Panc1 (cell line): ENCODE measurements around the gene CARMIL1. TPM values are rescaled to one million over a fixed set of nuclear protein-coding genes. Genes with fewer than 3 reads are reported as not detected.

Source experiments
- ATAC-seq: fragments of 200-7000 bp; cut with Tn5 transposase; 2 replicates; pipeline ENCODE4 v1.9.1; 2020; ENCODE audit warnings: mild to moderate bottlenecking, moderate library complexity
- BruUV-seq: library from RNA; stranded (reverse); fragments of 400-500 nt; replicated peaks from 2 replicates; lab custom pipeline; 2021; lab: Mats Ljungman, UMichigan
- CTCF ChIA-PET: fragments of 300-600 bp; sonication (Branson Sonifier 250); formaldehyde crosslinking; loops from one replicate; lab custom pipeline; 2022; ENCODE audit warnings: antibody characterized with exemption; lab: Charles Lee
- POLR2A ChIA-PET: fragments of 300-600 bp; sonication (Branson Sonifier 250); formaldehyde crosslinking; loops from one replicate; lab custom pipeline; 2022; ENCODE audit warnings: antibody characterized with exemption; lab: Charles Lee
- DNase-seq: peaks from one replicate; pipeline ENCODE4 v3.0.0-alpha.2; 2010; ENCODE audit warnings: low read depth, low spot score
- H3K27ac ChIP-seq: 2 replicates; pipeline ENCODE4 v1.5.1; 2011; ENCODE audit warnings: mild to moderate bottlenecking, low read length, inconsistent platforms
- H3K27me3 ChIP-seq: fragments of 200-500 bp; sonication (Bioruptor generic); 2 replicates; pipeline ENCODE4 v1.6.0; 2014; ENCODE audit warnings: low read length, inconsistent platforms; ENCODE audit not compliant: control insufficient read depth, insufficient read depth
- H3K36me3 ChIP-seq: fragments of 200-500 bp; sonication (Bioruptor generic); 2 replicates; pipeline ENCODE4 v1.5.1; 2014; ENCODE audit warnings: inconsistent platforms, mild to moderate bottlenecking, low read length, moderate library complexity; ENCODE audit not compliant: control insufficient read depth, insufficient read depth
- H3K4me1 ChIP-seq: 2 replicates; pipeline ENCODE4 v1.5.1; 2011; ENCODE audit warnings: inconsistent platforms, mild to moderate bottlenecking, low read length, moderate library complexity; ENCODE audit not compliant: control insufficient read depth, insufficient read depth
- H3K4me3 ChIP-seq, 2 experiments: 2 replicates each; pipeline ENCODE4 v1.5.1; 2011 to 2012; ENCODE audit warnings: low read depth in 2 of 2, low read length in 2 of 2, mild to moderate bottlenecking in 2 of 2, inconsistent platforms in 1 of 2, moderate library complexity in 1 of 2
- H3K9me3 ChIP-seq: fragments of 200-500 bp; sonication (Bioruptor generic); 2 replicates; pipeline ENCODE4 v1.5.1; 2014; ENCODE audit warnings: low read depth, mild to moderate bottlenecking, inconsistent platforms, low read length, moderate library complexity; ENCODE audit not compliant: control insufficient read depth, insufficient read depth
- CTCF ChIP-seq: fragments of 450-650 bp; IDR thresholded peaks from 2 replicates; pipeline ENCODE4 v1.5.1; 2017; ENCODE audit warnings: mild to moderate bottlenecking
- POLR2AphosphoS5 ChIP-seq: IDR thresholded peaks from 2 replicates; pipeline ENCODE4 v1.6.1; 2012; ENCODE audit warnings: mild to moderate bottlenecking, low read depth, low read length, moderate library complexity
- SIN3A ChIP-seq: IDR thresholded peaks from 2 replicates; pipeline ENCODE4 v1.6.1; 2012; ENCODE audit warnings: low read depth, mild to moderate bottlenecking, low read length, moderate library complexity, borderline replicate concordance; ENCODE audit not compliant: insufficient read depth
- TCF7L2 ChIP-seq: IDR thresholded peaks from 2 replicates; pipeline ENCODE4 v1.6.1; 2011; ENCODE audit warnings: mild to moderate bottlenecking, low read depth, low read length, inconsistent platforms
- in situ Hi-C: cut with HindIII; loops from 2 replicates; pipeline ENCODE4 v1.10.0; 2016; ENCODE audit warnings: low sequenced_read_pairs, low pct_unique_long_range_greater_than_20kb
- intact Hi-C: fragments of 100-400 bp; cut with micrococcal nuclease; formaldehyde crosslinking; loops from one replicate; pipeline ENCODE4 v1.10.0; 2022; ENCODE audit not compliant: unreplicated experiment
- total RNA-seq: library from RNA; stranded (reverse); gene quantifications from one replicate; pipeline ENCODE4 v1.2.1, GENCODE V29; 2021; ENCODE audit not compliant: unreplicated experiment
- TF ChIP-seq, protein P1 (sequence below), 2 experiments: IDR thresholded peaks; 2 replicates each; pipeline ENCODE4 v1.6.1; 2011 to 2012; ENCODE audit warnings: low read depth in 2 of 2, control low read depth in 1 of 2, low read length in 1 of 2, mild to moderate bottlenecking in 1 of 2, moderate library complexity in 1 of 2; ENCODE audit not compliant: insufficient read depth in 1 of 2

The CARMIL1 gene
- total RNA-seq, 1 experiment from 2014 or later = 4.0 TPM

DNA sequence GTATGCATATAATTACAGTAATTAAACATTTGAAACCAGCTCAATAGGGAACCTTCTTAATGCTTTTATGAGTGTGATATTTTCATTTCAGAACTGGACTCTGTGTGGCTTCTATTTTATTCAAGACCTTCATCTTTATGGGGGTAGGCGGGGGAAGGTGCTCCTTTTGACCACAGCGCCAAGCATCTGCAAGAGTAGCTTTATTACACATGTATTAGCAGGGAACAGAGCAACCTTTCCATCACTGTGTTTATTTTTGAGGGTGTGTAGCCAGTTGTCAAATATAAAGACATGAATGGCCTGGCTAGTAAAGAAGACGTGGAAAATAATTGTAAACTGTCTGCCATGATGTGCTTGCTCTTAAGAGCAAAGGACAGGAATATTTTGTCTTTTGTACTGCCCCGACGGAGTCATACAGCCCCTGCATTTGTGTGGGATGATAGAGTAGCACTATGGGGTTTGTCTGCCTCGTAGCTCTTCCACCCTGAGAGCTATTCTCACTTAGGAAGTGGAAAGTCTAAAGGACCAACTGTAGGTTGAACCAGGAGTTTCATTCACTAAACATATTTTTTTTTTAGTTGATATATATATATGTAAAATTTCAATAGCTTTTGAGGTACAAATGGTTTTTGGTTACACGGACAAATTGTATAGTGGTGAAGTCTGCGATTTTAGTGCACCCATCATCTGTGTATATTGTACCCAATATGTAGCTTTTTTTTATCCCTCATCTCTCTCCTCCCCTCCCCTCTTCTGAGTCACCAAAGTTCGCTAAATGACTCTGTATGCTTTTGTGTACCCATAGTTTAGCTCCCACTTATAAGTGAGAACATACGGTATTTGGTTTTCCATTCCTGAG, 91.2 kb downstream of the CARMIL1 start:
- no peaks in the 10 kb centered on the region for H3K4me1 ChIP-seq
- H3K27me3 ChIP-seq = no peaks in the 10 kb centered on the region
- POLR2A ChIA-PET = no interaction called here
- TF ChIP-seq POLR2AphosphoS5 (no peak), TCF7L2 (no peak), SIN3A (no peak), CTCF (no peak)
- TF ChIP-seq, protein P1, sequence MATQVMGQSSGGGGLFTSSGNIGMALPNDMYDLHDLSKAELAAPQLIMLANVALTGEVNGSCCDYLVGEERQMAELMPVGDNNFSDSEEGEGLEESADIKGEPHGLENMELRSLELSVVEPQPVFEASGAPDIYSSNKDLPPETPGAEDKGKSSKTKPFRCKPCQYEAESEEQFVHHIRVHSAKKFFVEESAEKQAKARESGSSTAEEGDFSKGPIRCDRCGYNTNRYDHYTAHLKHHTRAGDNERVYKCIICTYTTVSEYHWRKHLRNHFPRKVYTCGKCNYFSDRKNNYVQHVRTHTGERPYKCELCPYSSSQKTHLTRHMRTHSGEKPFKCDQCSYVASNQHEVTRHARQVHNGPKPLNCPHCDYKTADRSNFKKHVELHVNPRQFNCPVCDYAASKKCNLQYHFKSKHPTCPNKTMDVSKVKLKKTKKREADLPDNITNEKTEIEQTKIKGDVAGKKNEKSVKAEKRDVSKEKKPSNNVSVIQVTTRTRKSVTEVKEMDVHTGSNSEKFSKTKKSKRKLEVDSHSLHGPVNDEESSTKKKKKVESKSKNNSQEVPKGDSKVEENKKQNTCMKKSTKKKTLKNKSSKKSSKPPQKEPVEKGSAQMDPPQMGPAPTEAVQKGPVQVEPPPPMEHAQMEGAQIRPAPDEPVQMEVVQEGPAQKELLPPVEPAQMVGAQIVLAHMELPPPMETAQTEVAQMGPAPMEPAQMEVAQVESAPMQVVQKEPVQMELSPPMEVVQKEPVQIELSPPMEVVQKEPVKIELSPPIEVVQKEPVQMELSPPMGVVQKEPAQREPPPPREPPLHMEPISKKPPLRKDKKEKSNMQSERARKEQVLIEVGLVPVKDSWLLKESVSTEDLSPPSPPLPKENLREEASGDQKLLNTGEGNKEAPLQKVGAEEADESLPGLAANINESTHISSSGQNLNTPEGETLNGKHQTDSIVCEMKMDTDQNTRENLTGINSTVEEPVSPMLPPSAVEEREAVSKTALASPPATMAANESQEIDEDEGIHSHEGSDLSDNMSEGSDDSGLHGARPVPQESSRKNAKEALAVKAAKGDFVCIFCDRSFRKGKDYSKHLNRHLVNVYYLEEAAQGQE (IDR thresholded peaks at IDR 0.05; ENCODE audit: insufficient read depth in 1 of 2, low read depth in 2 of 2, low read length in 1 of 2) = no peak
- no peaks in the 10 kb centered on the region for H3K36me3 ChIP-seq
- DNase-seq (no peak), ATAC-seq (no peak)
- in situ Hi-C loops (no loop called here), intact Hi-C loops (no loop called here)
- CTCF ChIA-PET = no interaction called here
- H3K4me3 ChIP-seq = no peak overlapping the region
- no TSS peak for BruUV-seq
- no peak overlapping the region for H3K27ac ChIP-seq
- no peaks in the 10 kb centered on the region for H3K9me3 ChIP-seq

DNA sequence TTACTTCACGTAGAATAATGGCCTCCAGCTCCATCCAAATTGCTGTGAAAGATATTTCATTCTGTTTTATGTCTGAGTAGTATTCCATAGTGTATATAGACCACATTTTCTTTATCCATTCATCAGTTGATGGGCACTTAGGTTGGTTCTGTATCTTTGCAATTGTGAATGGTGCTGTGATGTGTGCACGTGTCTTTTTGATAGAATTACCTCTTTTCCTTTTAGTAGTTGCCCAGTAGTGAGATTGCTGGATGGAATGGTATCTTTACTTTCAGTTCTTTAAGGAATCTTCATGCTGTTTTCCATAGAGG, 91.8 kb downstream of the CARMIL1 start:
- ATAC-seq = no peak
- no peaks in the 10 kb centered on the region for H3K36me3 ChIP-seq
- H3K4me3 ChIP-seq = no peak overlapping the region
- DNase-seq = no peak
- no peaks in the 10 kb centered on the region for H3K9me3 ChIP-seq
- TF ChIP-seq SIN3A (no peak), POLR2AphosphoS5 (no peak), TCF7L2 (no peak), CTCF (no peak)
- TF ChIP-seq, protein P1 (IDR thresholded peaks at IDR 0.05; ENCODE audit: insufficient read depth in 1 of 2, low read depth in 2 of 2, low read length in 1 of 2) = no peak
- H3K27me3 ChIP-seq = no peaks in the 10 kb centered on the region
- intact Hi-C loops = no loop called here
- BruUV-seq = no TSS peak
- H3K27ac ChIP-seq = no peak overlapping the region
- ChIA-PET POLR2A (no interaction called here), CTCF (no interaction called here)
- in situ Hi-C loops = no loop called here
- H3K4me1 ChIP-seq = no peaks in the 10 kb centered on the region
